H1 (cell line): ENCODE measurements around the gene PDIA5. TPM values are rescaled to one million over a fixed set of nuclear protein-coding genes. Genes with fewer than 3 reads are reported as not detected.

Experiments used
- CTCF ChIA-PET: fragments of 300-600 bp; sonication (Branson Sonifier 250); formaldehyde crosslinking; loops from one replicate; lab custom pipeline; 2021; ENCODE audit not compliant: partially characterized antibody; lab: Charles Lee
- POLR2A ChIA-PET: fragments of 300-600 bp; sonication (Branson Sonifier 250); formaldehyde crosslinking; loops from one replicate; lab custom pipeline; 2021; ENCODE audit warnings: inconsistent platforms; ENCODE audit not compliant: partially characterized antibody; lab: Charles Lee
- DNase-seq, 2 experiments: peaks; one replicate each; pipeline versions ENCODE4 v3.0.0 to v3.0.0-alpha.2; 2010 to 2022; ENCODE audit warnings: low spot score in 2 of 2, low read depth in 1 of 2, mixed read lengths in 1 of 2
- FAIRE-seq: peaks from 2 replicates; lab custom pipeline; 2011; peaks lifted over from hg19 to GRCh38; lab: Jason Lieb, UNC
- H2AFZ ChIP-seq: 2 replicates; pipeline ENCODE4 v1.8.1; 2012; ENCODE audit warnings: low read length, inconsistent platforms
- H2AK5ac ChIP-seq: 2 replicates; pipeline ENCODE4 v1.6.1; 2013; ENCODE audit warnings: low read depth, low read length
- H2BK120ac ChIP-seq: replicated peaks from 2 replicates; pipeline ENCODE3; 2013; ENCODE audit warnings: low read depth, low read length, inconsistent platforms
- H2BK12ac ChIP-seq: 2 replicates; pipeline ENCODE4 v1.6.1; 2013; ENCODE audit warnings: low read depth, low read length
- H2BK15ac ChIP-seq: 2 replicates; pipeline ENCODE4 v1.6.1; 2013; ENCODE audit warnings: low read length
- H2BK20ac ChIP-seq: 2 replicates; pipeline ENCODE4 v1.6.1; 2013; ENCODE audit warnings: low read length
- H2BK5ac ChIP-seq: 2 replicates; pipeline ENCODE4 v1.6.1; 2013; ENCODE audit warnings: low read depth, low read length
- H3K14ac ChIP-seq: 2 replicates; pipeline ENCODE4 v1.6.1; 2013; ENCODE audit warnings: inconsistent platforms; ENCODE audit not compliant: insufficient read length
- H3K18ac ChIP-seq: 2 replicates; pipeline ENCODE4 v1.6.1; 2013; ENCODE audit warnings: low read length; ENCODE audit errors: extremely low read depth
- H3K23ac ChIP-seq: 2 replicates; pipeline ENCODE4 v1.6.1; 2013; ENCODE audit warnings: inconsistent platforms; ENCODE audit not compliant: insufficient read length
- H3K23me2 ChIP-seq: 2 replicates; pipeline ENCODE4 v1.6.1; 2013; ENCODE audit warnings: low read depth, low read length
- H3K27ac ChIP-seq: 2 replicates; pipeline ENCODE4 v1.6.1; 2011; ENCODE audit warnings: low read depth, low read length, inconsistent platforms
- H3K27me3 ChIP-seq, 4 experiments: replicated peaks in 1 of 4; 1 replicate in 1 of 4; 2 replicates in 3 of 4; pipeline versions ENCODE4 v1.6.1 to v1.8.1; 2011 to 2013; ENCODE audit warnings: low read length in 3 of 4, mild to moderate bottlenecking in 3 of 4, inconsistent platforms in 2 of 4, mixed read lengths in 2 of 4, moderate library complexity in 1 of 4; ENCODE audit not compliant: control insufficient read depth in 3 of 4, insufficient read depth in 3 of 4; ENCODE audit errors: extremely low read depth in 1 of 4
- H3K36me3 ChIP-seq, 4 experiments: 2 replicates each; pipeline versions ENCODE4 v1.6.1 to v1.8.1; 2011 to 2013; ENCODE audit warnings: mild to moderate bottlenecking in 4 of 4, low read length in 3 of 4, moderate library complexity in 2 of 4, control low read depth in 1 of 4, inconsistent platforms in 1 of 4; ENCODE audit not compliant: insufficient read depth in 4 of 4, control insufficient read depth in 2 of 4
- H3K4ac ChIP-seq: replicated peaks from 2 replicates; pipeline ENCODE3; 2013; ENCODE audit warnings: low read length, low read depth, mixed read lengths, inconsistent platforms; ENCODE audit not compliant: insufficient read length
- H3K4me1 ChIP-seq, 4 experiments: replicated peaks in 1 of 4; 1 replicate in 1 of 4; 2 replicates in 3 of 4; pipeline versions ENCODE4 v1.6.1 to v1.8.1; 2011 to 2013; ENCODE audit warnings: low read length in 3 of 4, inconsistent platforms in 2 of 4, mixed read lengths in 1 of 4; ENCODE audit not compliant: insufficient read depth in 4 of 4, control insufficient read depth in 3 of 4
- H3K4me2 ChIP-seq, 2 experiments: 2 replicates each; pipeline versions ENCODE4 v1.6.1 to v1.8.1; 2011 to 2013; ENCODE audit warnings: low read depth in 2 of 2, low read length in 2 of 2, control low read depth in 1 of 2, inconsistent platforms in 1 of 2, mild to moderate bottlenecking in 1 of 2; ENCODE audit not compliant: insufficient read depth in 1 of 2
- H3K4me3 ChIP-seq, 4 experiments: fragments of 200-600, 300-600 bp in 1 of 4; sonication (generic), shearing (Covaris generic), sonication (Bioruptor Twin) in 1 of 4; 2 replicates each; pipeline versions ENCODE4 v1.5.1 to v1.8.1; 2011 to 2016; ENCODE audit warnings: low read length in 4 of 4, low read depth in 3 of 4, control low read depth in 2 of 4, inconsistent platforms in 2 of 4, mild to moderate bottlenecking in 2 of 4, mixed read lengths in 1 of 4, moderate library complexity in 1 of 4; ENCODE audit not compliant: insufficient read depth in 2 of 4; ENCODE audit errors: extremely low read depth in 1 of 4
- H3K56ac ChIP-seq: replicated peaks from 2 replicates; pipeline ENCODE3; 2013; ENCODE audit warnings: low read depth, mild to moderate bottlenecking, mixed read lengths, low read length, inconsistent platforms; ENCODE audit not compliant: insufficient read length
- H3K79me1 ChIP-seq: 2 replicates; pipeline ENCODE4 v1.6.1; 2013; ENCODE audit warnings: low read depth, low read length, control low read depth
- H3K79me2 ChIP-seq, 2 experiments: 2 replicates each; pipeline versions ENCODE4 v1.6.1 to v1.8.1; 2012 to 2013; ENCODE audit warnings: low read length in 2 of 2, mild to moderate bottlenecking in 2 of 2, inconsistent platforms in 1 of 2; ENCODE audit not compliant: insufficient read depth in 2 of 2, control insufficient read depth in 1 of 2
- H3K9ac ChIP-seq, 4 experiments: replicated peaks in 1 of 4; 1 replicate in 1 of 4; 2 replicates in 3 of 4; pipeline versions ENCODE4 v1.6.1 to v1.8.1; 2011 to 2013; ENCODE audit warnings: low read depth in 3 of 4, low read length in 3 of 4, control low read depth in 2 of 4, mild to moderate bottlenecking in 2 of 4, moderate library complexity in 2 of 4, inconsistent platforms in 1 of 4; ENCODE audit errors: extremely low read depth in 1 of 4
- H3K9me3 ChIP-seq, 2 experiments: 2 replicates each; pipeline versions ENCODE4 v1.6.1 to v1.8.1; 2012 to 2013; ENCODE audit warnings: mild to moderate bottlenecking in 2 of 2, moderate library complexity in 2 of 2, control low read depth in 1 of 2, inconsistent platforms in 1 of 2, low read depth in 1 of 2, low read length in 1 of 2, mixed read lengths in 1 of 2; ENCODE audit not compliant: insufficient read depth in 2 of 2
- H4K20me1 ChIP-seq, 2 experiments: replicated peaks in 1 of 2; 2 replicates each; pipeline versions ENCODE3 to v1.8.1; 2011 to 2013; ENCODE audit warnings: inconsistent platforms in 2 of 2, low read length in 2 of 2, mild to moderate bottlenecking in 1 of 2; ENCODE audit not compliant: insufficient read depth in 2 of 2, control insufficient read depth in 1 of 2
- H4K5ac ChIP-seq: 2 replicates; pipeline ENCODE4 v1.6.1; 2013; ENCODE audit warnings: low read length, low read depth, mixed read lengths, inconsistent platforms; ENCODE audit not compliant: insufficient read length
- H4K8ac ChIP-seq: 2 replicates; pipeline ENCODE4 v1.8.0; 2013; ENCODE audit warnings: mild to moderate bottlenecking, moderate library complexity, low read length, inconsistent platforms; ENCODE audit not compliant: insufficient read depth; ENCODE audit errors: extremely low read depth
- H4K91ac ChIP-seq: replicated peaks from 2 replicates; pipeline ENCODE3; 2013; ENCODE audit warnings: low read length, mixed read lengths, inconsistent platforms; ENCODE audit not compliant: insufficient read length
- ASH2L ChIP-seq: fragments of 200-600, 300-600 bp; sonication (generic); IDR thresholded peaks from one replicate; pipeline ENCODE4 v1.7.1; 2017; ENCODE audit warnings: low read length
- CBX5 ChIP-seq: fragments of 300-800, 300-1000 bp; sonication (generic); IDR thresholded peaks from 2 replicates; pipeline ENCODE4 v1.7.1; 2016; ENCODE audit warnings: antibody characterized with exemption, low read length, low read depth
- CHD2 ChIP-seq: IDR thresholded peaks from 2 replicates; pipeline ENCODE4 v1.6.1; 2012; ENCODE audit warnings: low read length, improper control_type of control experiment
- CREB1 ChIP-seq: IDR thresholded peaks from 2 replicates; pipeline ENCODE4 v1.6.1; 2012; ENCODE audit warnings: inconsistent platforms
- E2F6 ChIP-seq: IDR thresholded peaks from 2 replicates; pipeline ENCODE4 v1.6.1; 2012; ENCODE audit warnings: inconsistent platforms
- GABPA ChIP-seq: IDR thresholded peaks from 2 replicates; pipeline ENCODE4 v1.6.1; 2011; ENCODE audit warnings: mild to moderate bottlenecking, low read length, moderate library complexity, borderline replicate concordance; ENCODE audit not compliant: insufficient read depth
- KDM5A ChIP-seq: fragments of 200-600 bp; IDR thresholded peaks from 2 replicates; pipeline ENCODE4 v1.7.1; 2012; ENCODE audit warnings: mild to moderate bottlenecking, low read length, inconsistent platforms, mixed read lengths
- RBBP5 ChIP-seq: IDR thresholded peaks from 2 replicates; pipeline ENCODE4 v1.7.1; 2012; ENCODE audit warnings: low read depth, mild to moderate bottlenecking, inconsistent platforms, low read length, moderate library complexity, borderline replicate concordance
- RFX5 ChIP-seq: IDR thresholded peaks from 2 replicates; pipeline ENCODE4 v1.6.1; 2011; ENCODE audit warnings: low read depth, low read length, improper control_type of control experiment, borderline replicate concordance
- SIRT6 ChIP-seq: IDR thresholded peaks from one replicate; pipeline ENCODE4 v1.7.1; 2012; ENCODE audit warnings: low read length, inconsistent platforms
- SRF ChIP-seq: IDR thresholded peaks from 2 replicates; pipeline ENCODE4 v1.6.1; 2011; ENCODE audit warnings: mild to moderate bottlenecking, low read depth, low read length, moderate library complexity
- TEAD4 ChIP-seq: IDR thresholded peaks from 2 replicates; pipeline ENCODE4 v1.6.1; 2012; ENCODE audit warnings: low read depth, low read length, inconsistent platforms, mixed read lengths
- WGBS, 2 experiments: shearing (Covaris generic) in 1 of 2; methylation state at CpG; one replicate each; pipeline versions ENCODE4 v1.1.6 to v1.1.7; 2013 to 2015; ENCODE audit warnings: low lambda C conversion rate in 2 of 2, mixed read lengths in 2 of 2, inconsistent platforms in 1 of 2, low coverage in 1 of 2, missing lambda C conversion rate in 1 of 2; ENCODE audit not compliant: insufficient replicate concordance in 2 of 2, insufficient coverage in 1 of 2, insufficient read length in 1 of 2; ENCODE audit errors: extremely low coverage in 1 of 2, missing lambda C conversion rate in 1 of 2; 5-methylcytosine and 5-hydroxymethylcytosine counted together
- polyA plus RNA-seq, 7 experiments: library from polyadenylated mRNA; depleted of rRNA in 3 of 7; stranded (reverse) in 5 of 7; unstranded in 2 of 7; fragments of >200 nt in 5 of 7; fragments of 200-250 nt in 2 of 7; gene quantifications; 1 replicate in 5 of 7; 2 replicates in 1 of 7; 4 replicates in 1 of 7; pipeline versions ENCODE4 v1.2.1 to v1.2.3, GENCODE V29; 2011 to 2013; ENCODE audit warnings: missing spikeins in 2 of 7, mixed read lengths in 2 of 7
- total RNA-seq: library from RNA; stranded (reverse); fragmentation: NEBNext Ultra II Directional; extraction: Animal tissue kit (Norgen Biotek cat#: 25700); gene quantifications from 2 replicates; pipeline ENCODE4 v1.2.1, GENCODE V29; 2021

Gene PDIA5
- total and polyA plus RNA-seq, 2 of the 8 experiments (the other 6 are each of a cell fraction or from before 2014, with no cell fraction given): 18.2 to 32.8 TPM

GRCh38 chr3:123047062-123047319, 19.8 kb upstream of the PDIA5 start:
- Histone ChIP-seq H4K91ac (no peak overlapping the region), H4K20me1 (no peaks in the 10 kb centered on the region), H3K23ac (no peak overlapping the region), H2BK5ac (no peak overlapping the region), H3K9me3 (no peaks in the 10 kb centered on the region), H3K56ac (no peak overlapping the region), H3K4me2 (no peak overlapping the region), H3K9ac (no peak overlapping the region), H2AFZ (no peak overlapping the region), H3K79me1 (no peaks in the 10 kb centered on the region), H3K14ac (no peak overlapping the region), H3K36me3 (no peaks in the 10 kb centered on the region; a peak in 1 of 8 replicates), H3K4ac (no peak overlapping the region), H3K18ac (no peak overlapping the region), H2BK20ac (no peak overlapping the region), H2BK120ac (no peak overlapping the region), H3K4me3 (no peak overlapping the region), H3K23me2 (no peaks in the 10 kb centered on the region), H3K27me3 (no peaks in the 10 kb centered on the region), H4K5ac (no peak overlapping the region), H2BK12ac (no peak overlapping the region), H2AK5ac (no peak overlapping the region), H3K27ac (no peak overlapping the region)
- POLR2A ChIA-PET: no interaction called here
- no peak for FAIRE-seq
- WGBS, 2 experiments: 91% methylated on average over 3 of the region's 3 CpGs; no CpG with 5 or more reads in 1 of the 2 experiments
- no peak for TF ChIP-seq E2F6
- TF ChIP-seq RBBP5: no peak
- no peak for TF ChIP-seq GABPA
- TF ChIP-seq CHD2: no peak
- TF ChIP-seq CREB1: no peak
- no peak for TF ChIP-seq ASH2L
- TF ChIP-seq TEAD4: no peak
- TF ChIP-seq RFX5: no peak
- TF ChIP-seq CBX5: no peak
- TF ChIP-seq SIRT6: no peak
- no peak for TF ChIP-seq KDM5A
- no peak for TF ChIP-seq SRF
- TF ChIP-seq, all 59 proteins: peak for 0
- H2BK15ac ChIP-seq: no peak overlapping the region
- no peak overlapping the region for H4K8ac ChIP-seq
- H3K79me2 ChIP-seq: no peaks in the 10 kb centered on the region
- H3K4me1 ChIP-seq: peaks cover 0 to 4% (median 1%) of the 10 kb centered on the region in 4 experiments; a peak in 5 of 7 replicates
- CTCF ChIA-PET: interaction anchor here (0.8 to 3.8 kb wide), 7 partner anchors 10 to 106 kb away, joined by 3 to 17 read pairs (median 4); no protein-coding TSS in a partner anchor
- no peak for DNase-seq
